Skeletal muscle satellite cell (primary cell): Measurements from ENCODE around the gene FOXD4.
"Not testable (repeated sequence)": the region's sequence is repeated elsewhere in the genome, so short reads cannot be mapped to it uniquely, and the experiment has no call there.

ENCODE experiments used
- H3K27me3 ChIP-seq: 2 replicates; pipeline ENCODE4 v1.7.0; 2013; ENCODE audit warnings: low read length; ENCODE audit not compliant: control insufficient read depth, insufficient read depth
- H3K36me3 ChIP-seq: 2 replicates; pipeline ENCODE4 v1.7.0; 2013; ENCODE audit warnings: mild to moderate bottlenecking, control low read depth, low read length; ENCODE audit not compliant: insufficient read depth
- H3K4me1 ChIP-seq: 2 replicates; pipeline ENCODE4 v1.7.0; 2013; ENCODE audit warnings: low read length; ENCODE audit not compliant: control insufficient read depth, insufficient read depth
- H3K4me2 ChIP-seq: 2 replicates; pipeline ENCODE4 v1.7.0; 2013; ENCODE audit warnings: mild to moderate bottlenecking, low read length
- H3K4me3 ChIP-seq: 2 replicates; pipeline ENCODE4 v1.7.0; 2013; ENCODE audit warnings: low read length
- H3K9ac ChIP-seq: 2 replicates; pipeline ENCODE4 v1.7.0; 2013; ENCODE audit warnings: mild to moderate bottlenecking, low read depth, low read length, moderate library complexity
- H3K9me3 ChIP-seq: replicated peaks from 2 replicates; pipeline ENCODE4 v1.7.0; 2013; ENCODE audit warnings: mild to moderate bottlenecking, control low read depth, low read length

Gene FOXD4

DNA sequence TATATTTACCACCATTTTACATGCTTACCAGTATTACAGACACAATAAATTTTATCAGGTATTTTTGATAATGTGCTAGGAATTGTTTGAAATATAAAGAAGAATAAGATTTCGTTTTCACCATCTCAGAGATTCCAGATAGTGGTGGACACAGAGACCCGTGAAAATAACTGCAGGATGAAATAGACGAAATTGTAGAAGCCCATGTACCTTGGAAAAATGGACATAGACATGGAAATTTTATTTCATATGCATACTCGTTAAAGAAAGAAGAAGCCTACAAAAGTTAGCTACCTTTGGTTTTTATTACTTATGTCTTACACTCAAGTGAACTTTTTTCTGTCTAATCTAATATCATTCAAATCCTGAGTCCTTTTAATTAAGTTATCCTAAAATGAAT is 7.5 kb downstream of the FOXD4 start:
- peaks cover 33% of the 10 kb centered on the region for H3K27me3 ChIP-seq
- not testable (repeated sequence) for H3K36me3 ChIP-seq, H3K9ac ChIP-seq, H3K4me1 ChIP-seq, H3K4me2 ChIP-seq, H3K4me3 ChIP-seq, H3K9me3 ChIP-seq

GRCh38 chr9:109540-109939 is 8.7 kb downstream of the FOXD4 start:
- not testable (repeated sequence) for H3K36me3 ChIP-seq, H3K4me3 ChIP-seq, H3K4me1 ChIP-seq, H3K9ac ChIP-seq, H3K4me2 ChIP-seq, H3K9me3 ChIP-seq
- peaks cover 26% of the 10 kb centered on the region for H3K27me3 ChIP-seq

- H3K27me3 ChIP-seq, result peaks cover 20% of the 10 kb centered on the region
- H3K4me3 ChIP-seq, H3K9ac ChIP-seq, H3K36me3 ChIP-seq, H3K4me1 ChIP-seq, H3K9me3 ChIP-seq, H3K4me2 ChIP-seq: not testable (repeated sequence)
Observed at GRCh38 chr9:108742-109495, 9.3 kb downstream of the FOXD4 start.

- H3K27me3 ChIP-seq, H3K36me3 ChIP-seq, H3K4me1 ChIP-seq, H3K4me2 ChIP-seq, H3K4me3 ChIP-seq, H3K9ac ChIP-seq, H3K9me3 ChIP-seq: not testable (repeated sequence)
Observed at GRCh38 chr9:105991-106390, 12.2 kb downstream of the FOXD4 start.

DNA sequence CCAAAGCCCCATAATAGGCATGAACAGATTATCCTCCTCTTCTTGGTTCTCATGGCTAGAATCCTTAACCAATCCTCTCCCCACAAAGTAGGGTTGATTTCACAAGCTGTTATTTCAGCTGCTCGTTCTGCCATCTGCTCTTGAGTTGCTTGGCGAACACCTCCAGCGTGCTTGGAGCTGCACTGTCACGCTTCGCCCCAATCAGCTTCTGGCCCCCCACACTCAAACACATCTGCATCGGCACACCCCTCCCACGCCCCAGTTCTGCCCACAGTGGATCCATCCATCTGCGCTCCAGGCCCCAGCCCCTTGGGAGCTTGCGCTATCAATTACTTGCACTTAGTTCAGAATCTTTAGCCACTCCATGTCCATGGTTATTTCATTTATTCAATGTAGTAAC is 17.8 kb downstream of the FOXD4 start:
- not testable (repeated sequence) for H3K4me1 ChIP-seq, H3K4me2 ChIP-seq, H3K9me3 ChIP-seq, H3K9ac ChIP-seq, H3K4me3 ChIP-seq, H3K27me3 ChIP-seq, H3K36me3 ChIP-seq

DNA sequence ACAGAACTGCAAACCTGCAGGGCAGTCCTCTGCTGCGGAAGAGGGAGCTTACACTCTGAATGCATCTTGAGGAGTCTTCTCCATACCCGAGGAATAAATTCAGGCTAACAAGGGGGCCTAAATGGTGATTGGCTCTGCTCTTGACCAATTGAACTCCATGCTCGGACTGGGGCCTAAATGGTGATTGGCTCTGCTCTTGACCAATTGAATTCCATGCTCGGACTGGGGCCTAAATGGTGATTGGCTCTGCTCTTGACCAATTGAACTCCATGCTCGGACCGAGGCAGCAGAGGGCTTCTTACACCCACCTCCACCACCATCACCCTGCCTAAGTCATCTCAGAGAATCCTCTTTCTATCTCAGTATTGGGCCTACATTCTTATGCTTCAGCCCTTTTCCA is 18.4 kb downstream of the FOXD4 start:
- not testable (repeated sequence) for H3K27me3 ChIP-seq, H3K36me3 ChIP-seq, H3K9ac ChIP-seq, H3K4me1 ChIP-seq, H3K4me3 ChIP-seq, H3K4me2 ChIP-seq, H3K9me3 ChIP-seq

DNA sequence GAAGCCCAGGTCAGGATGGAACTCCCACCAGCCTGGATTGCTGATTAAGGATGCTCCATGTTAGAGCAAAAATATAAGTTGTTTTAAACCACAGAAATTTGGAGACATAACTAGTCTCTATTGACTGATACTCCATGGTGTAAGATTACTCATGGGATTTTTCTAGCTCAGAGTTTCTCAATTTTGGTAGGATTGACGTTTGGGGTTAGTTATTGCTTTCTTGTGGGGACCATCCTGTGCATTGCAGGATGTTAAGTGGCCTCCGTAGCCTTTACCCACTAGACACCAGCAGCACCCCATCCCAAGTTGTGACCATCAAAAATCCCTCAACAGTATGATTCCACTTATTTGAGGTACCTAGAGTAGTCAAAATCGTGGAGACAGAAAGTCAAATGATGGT is 19.4 kb downstream of the FOXD4 start:
- H3K9ac ChIP-seq, H3K4me2 ChIP-seq, H3K4me3 ChIP-seq, H3K36me3 ChIP-seq, H3K4me1 ChIP-seq, H3K27me3 ChIP-seq, H3K9me3 ChIP-seq: not testable (repeated sequence)

DNA sequence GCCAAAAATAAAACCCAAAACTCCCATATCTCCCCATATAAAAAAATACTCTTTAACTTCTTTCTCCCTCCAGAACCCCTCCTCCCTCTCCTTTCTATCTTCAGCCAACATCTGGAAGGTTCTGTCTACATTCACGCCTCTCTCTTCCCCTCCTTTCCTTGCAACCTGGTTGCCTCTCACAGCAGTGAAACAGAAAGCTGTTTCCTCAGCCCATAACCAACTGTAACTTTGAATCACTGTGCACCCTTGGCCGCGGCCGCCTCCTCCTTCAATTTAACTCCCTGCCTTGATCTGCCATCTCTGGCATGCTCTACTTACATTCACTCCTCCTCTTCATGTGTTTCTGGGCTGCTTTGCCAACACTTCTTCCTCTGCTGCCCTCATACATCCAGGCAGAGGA is 23.2 kb downstream of the FOXD4 start:
- not testable (repeated sequence) for H3K4me1 ChIP-seq, H3K27me3 ChIP-seq, H3K36me3 ChIP-seq, H3K9me3 ChIP-seq, H3K9ac ChIP-seq, H3K4me3 ChIP-seq, H3K4me2 ChIP-seq

- H3K4me3 ChIP-seq, H3K9ac ChIP-seq, H3K4me1 ChIP-seq, H3K36me3 ChIP-seq, H3K9me3 ChIP-seq, H3K27me3 ChIP-seq, H3K4me2 ChIP-seq: not testable (repeated sequence)
Observed at GRCh38 chr9:94323-94722, 23.9 kb downstream of the FOXD4 start.

DNA sequence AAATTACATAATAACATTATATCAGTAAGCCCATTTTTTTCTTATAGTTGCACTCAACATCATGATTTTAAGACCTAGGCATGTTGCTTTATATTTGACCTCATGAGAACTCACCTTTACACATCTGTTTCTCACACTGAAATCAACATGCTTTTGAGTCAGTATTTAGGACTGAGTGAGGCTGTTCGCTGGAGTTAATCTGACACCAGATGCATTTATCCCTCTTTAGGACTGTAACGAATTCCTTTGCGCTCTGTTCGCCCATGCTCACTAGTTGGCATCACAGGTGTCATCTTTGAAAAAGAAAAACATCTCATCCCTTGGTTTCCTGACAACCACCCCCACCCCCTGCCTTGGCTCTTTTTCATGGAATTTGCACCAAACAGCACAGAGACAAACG is 24.3 kb downstream of the FOXD4 start:
- not testable (repeated sequence) for H3K27me3 ChIP-seq, H3K4me1 ChIP-seq, H3K36me3 ChIP-seq, H3K9me3 ChIP-seq, H3K4me3 ChIP-seq, H3K9ac ChIP-seq, H3K4me2 ChIP-seq

DNA sequence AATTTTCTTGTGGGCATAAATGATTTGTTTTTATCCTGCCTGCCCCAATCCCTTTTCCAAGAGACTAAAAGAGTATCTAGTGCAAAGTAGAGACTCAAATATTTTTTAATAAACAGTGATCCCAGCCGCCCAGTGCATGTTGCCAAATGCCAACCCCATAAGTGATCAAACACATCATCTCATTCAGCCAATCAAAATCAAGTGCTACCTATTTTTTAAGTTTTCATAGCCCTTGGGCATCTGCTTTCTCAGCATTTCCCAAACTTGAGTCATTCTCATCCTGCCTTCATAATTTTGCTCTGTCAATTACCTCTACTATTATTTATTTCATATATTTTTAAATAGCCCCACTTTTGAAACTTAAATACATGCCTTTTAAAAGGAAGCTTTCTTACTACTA is 27.4 kb downstream of the FOXD4 start:
- H3K4me2 ChIP-seq, H3K9ac ChIP-seq, H3K9me3 ChIP-seq, H3K36me3 ChIP-seq, H3K4me1 ChIP-seq, H3K4me3 ChIP-seq, H3K27me3 ChIP-seq: not testable (repeated sequence)

DNA sequence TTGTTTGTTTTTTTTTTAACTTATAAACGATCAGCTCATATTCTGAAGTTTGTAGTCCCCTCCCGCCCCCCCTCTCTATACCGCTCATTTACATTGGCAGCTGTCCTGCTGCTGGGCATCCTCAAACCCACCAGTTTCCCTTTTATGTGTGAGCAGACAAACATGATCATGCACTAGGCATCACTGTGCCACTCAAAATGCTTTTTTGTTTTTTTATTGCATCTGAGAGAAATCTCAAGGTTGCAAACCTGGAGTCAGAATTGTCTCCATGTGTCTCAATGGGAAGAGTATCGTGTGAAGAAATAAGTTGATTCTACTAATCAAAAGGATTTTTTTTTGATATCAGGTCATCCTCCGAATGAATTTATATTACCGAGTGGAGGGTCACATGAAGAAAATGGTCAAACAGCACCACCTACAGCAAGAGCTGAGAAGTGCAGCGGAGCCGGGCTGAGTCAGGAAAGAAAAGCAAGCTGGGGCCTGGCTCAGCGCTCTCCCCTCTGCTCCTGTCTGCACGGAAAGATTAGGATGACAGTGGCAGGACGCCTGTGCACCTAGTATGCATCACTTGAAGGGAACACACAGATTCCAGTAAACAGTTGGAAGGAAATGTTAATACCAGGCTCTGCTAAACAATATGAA is 29.7 kb downstream of the FOXD4 start:
- H3K4me3 ChIP-seq, H3K9me3 ChIP-seq, H3K4me2 ChIP-seq, H3K27me3 ChIP-seq, H3K4me1 ChIP-seq, H3K9ac ChIP-seq, H3K36me3 ChIP-seq: not testable (repeated sequence)
